SH-SY5Y (cell line): ENCODE measurements around the gene ERGIC1.

Source experiments
- GATA2 ChIP-seq: IDR thresholded peaks from 2 replicates; pipeline ENCODE4 v1.6.1; 2011; ENCODE audit warnings: mild to moderate bottlenecking, low read depth, low read length
- GATA3 ChIP-seq: IDR thresholded peaks from 2 replicates; pipeline ENCODE4 v1.6.1; 2011; ENCODE audit warnings: low read depth, mild to moderate bottlenecking, low read length, moderate library complexity

DNA sequence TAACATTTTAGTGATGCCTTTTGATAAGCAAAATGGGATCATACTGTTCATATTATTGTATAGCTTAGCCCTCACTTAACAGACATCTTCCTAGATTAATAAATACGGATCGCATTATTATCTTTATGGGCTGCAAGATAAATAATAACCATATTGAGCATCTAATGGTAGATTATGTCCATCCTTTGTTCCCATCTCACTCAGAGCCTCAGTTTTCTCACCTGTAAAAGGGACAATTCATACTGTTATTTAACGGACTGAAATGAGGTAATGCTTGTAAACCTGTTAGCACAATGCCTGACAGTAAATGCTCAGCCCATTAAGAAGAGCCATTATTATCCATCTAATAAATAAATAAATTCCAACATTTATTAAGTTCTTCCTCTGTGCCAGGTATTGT is 122.2 kb downstream of the ERGIC1 start:
- no peak for TF ChIP-seq GATA3
- TF ChIP-seq GATA2: no peak
